8988T (cell line): ENCODE measurements around the gene RBM27.
"Not testable (repeated sequence)": the region's sequence is repeated elsewhere in the genome, so short reads cannot be mapped to it uniquely, and the experiment has no call there.

Source experiments
- DNase-seq: peaks from one replicate; pipeline ENCODE4 v3.0.0; 2011

Gene RBM27

GRCh38 chr5:146203011-146203871 lies at the start of gene RBM27:
RBM27 (plus strand) TSS chr5:146203605; CDS start chr5:146203766, 161 bp downstream.
- DNase-seq, result peak; percentile 92

GRCh38 chr5:146158255-146158654 lies 45.1 kb upstream of the RBM27 start:
- DNase-seq, result no peak

- no peak for DNase-seq
Measured at GRCh38 chr5:146164382-146164781, 39.0 kb upstream of the RBM27 start.

GRCh38 chr5:146165460-146165859 lies 37.9 kb upstream of the RBM27 start:
- DNase-seq, result no peak

GRCh38 chr5:146165903-146166302 lies 37.5 kb upstream of the RBM27 start:
- no peak for DNase-seq

- DNase-seq, result no peak
Measured at GRCh38 chr5:146169076-146169475, 34.3 kb upstream of the RBM27 start.

GRCh38 chr5:146173049-146173448 lies 30.4 kb upstream of the RBM27 start:
- DNase-seq, result not testable (repeated sequence)

GRCh38 chr5:146173597-146173996 lies 29.8 kb upstream of the RBM27 start:
- no peak for DNase-seq

- no peak for DNase-seq
Measured at GRCh38 chr5:146176805-146177204, 26.6 kb upstream of the RBM27 start.

GRCh38 chr5:146179696-146180095 lies 23.7 kb upstream of the RBM27 start:
- no peak for DNase-seq

- not testable (repeated sequence) for DNase-seq
Measured at GRCh38 chr5:146183403-146183802, 20.0 kb upstream of the RBM27 start.

- no peak for DNase-seq
Measured at GRCh38 chr5:146185161-146185560, 18.2 kb upstream of the RBM27 start.

- no peak for DNase-seq
Measured at GRCh38 chr5:146188358-146188757, 15.0 kb upstream of the RBM27 start.

GRCh38 chr5:146192571-146193043 lies 10.8 kb upstream of the RBM27 start:
- no peak for DNase-seq

GRCh38 chr5:146193285-146193684 lies 10.1 kb upstream of the RBM27 start:
- DNase-seq, result no peak

- DNase-seq, result not testable (repeated sequence)
Measured at GRCh38 chr5:146194997-146195396, 8.4 kb upstream of the RBM27 start.

- no peak for DNase-seq
Measured at GRCh38 chr5:146196459-146197048, 6.9 kb upstream of the RBM27 start.

GRCh38 chr5:146199176-146199815 lies 4.1 kb upstream of the RBM27 start:
- no peak for DNase-seq

GRCh38 chr5:146201795-146202194 lies 1.6 kb upstream of the RBM27 start:
- not testable (repeated sequence) for DNase-seq

- no peak for DNase-seq
Measured at GRCh38 chr5:146203872-146204192, 427 bp downstream of the RBM27 start.

GRCh38 chr5:146205499-146206202 lies 2.2 kb downstream of the RBM27 start:
- DNase-seq, result no peak

- no peak for DNase-seq
Measured at GRCh38 chr5:146206257-146206656, 2.9 kb downstream of the RBM27 start.

- DNase-seq, result no peak
Measured at GRCh38 chr5:146208916-146209522, 5.6 kb downstream of the RBM27 start.
